Measurements from ENCODE around the gene RNF138.
A peak's percentile ranks its signal among the peaks of the same experiment; 100 is the strongest.
"Not testable (repeated sequence)": the region's sequence is repeated elsewhere in the genome, so short reads cannot be mapped to it uniquely, and the experiment has no call there.

Gene RNF138

DNA sequence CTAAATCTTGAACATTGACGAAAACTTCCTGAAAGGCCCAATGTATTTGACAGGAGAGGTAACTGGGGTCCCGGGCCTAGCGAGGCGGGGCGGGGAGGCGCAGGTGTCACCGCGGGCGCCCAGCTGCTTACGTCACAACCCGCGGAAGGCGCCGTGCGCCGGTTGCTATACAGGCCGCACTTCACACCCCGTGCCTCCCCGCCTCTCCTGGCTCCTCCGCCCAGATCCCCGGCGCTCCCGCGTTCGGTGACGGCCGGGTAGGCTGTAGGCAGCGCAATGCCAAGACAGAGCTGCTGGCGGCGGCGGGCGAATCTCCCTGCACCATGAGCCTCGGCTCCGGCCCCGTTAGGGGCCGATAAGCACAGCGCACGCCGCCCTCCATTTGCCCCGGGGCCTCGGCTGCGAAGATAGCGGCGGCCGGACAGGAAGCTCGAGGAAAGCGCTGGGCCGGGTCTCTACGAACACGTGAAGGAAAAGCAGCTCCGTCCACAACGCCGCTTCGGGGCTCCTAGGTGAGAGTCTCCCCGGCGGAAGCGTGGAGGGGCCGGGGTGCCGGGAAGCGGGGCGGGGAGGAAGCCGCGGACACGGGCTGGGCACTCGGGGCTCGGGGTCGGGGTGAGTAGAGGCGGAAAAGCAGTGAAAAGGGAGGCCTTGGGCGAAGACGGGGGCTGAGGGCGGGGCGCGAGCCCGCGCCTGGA, at the start of gene RNF138:
TSS of gene RNF138 (plus strand) at position 151 of the 698 bp plus-strand sequence. CDS start 903 bp downstream, outside the sequence.
- peak; percentile 83 for DNase-seq

GRCh38 chr18:32042337-32042736, 49.3 kb upstream of the RNF138 start:
- no peak for DNase-seq

- DNase-seq, result no peak
Observed at GRCh38 chr18:32048507-32049091, 43.1 kb upstream of the RNF138 start.

DNA sequence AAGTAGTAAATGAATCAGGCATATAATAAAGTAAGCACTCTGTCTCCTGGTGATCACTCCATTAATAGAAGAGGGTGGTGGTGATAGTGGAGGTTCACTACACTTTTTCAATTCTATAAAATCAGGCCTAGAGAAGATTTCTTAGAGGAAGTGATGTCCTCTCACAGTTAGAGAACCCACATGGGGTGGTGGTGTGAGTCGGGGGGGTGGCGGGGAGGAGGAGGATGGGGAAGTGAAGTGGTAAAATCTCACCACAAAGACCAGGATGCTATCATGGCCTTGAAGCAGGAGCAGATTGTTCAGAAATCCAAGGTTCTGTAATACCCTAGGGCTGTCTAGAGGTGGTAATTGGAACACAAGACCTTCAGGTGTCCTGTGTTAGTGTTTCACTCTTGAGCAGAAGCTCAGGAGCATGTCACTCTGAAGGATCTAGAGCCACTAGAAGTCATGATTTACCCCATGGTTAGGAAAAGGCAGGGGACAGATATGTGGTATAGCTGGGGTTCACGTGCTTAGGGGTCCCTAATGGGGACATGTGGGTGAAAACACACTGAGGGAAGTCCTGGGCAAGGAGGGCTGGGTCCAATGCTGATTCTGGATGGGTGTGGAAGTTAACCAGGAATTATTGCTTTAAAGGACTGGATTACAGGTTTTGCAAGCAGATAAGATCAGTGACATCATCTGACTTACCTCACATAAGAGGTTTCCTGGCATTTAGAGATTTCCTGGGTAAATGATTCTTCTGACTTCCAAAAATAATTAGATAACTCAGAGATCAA, 42.1 kb upstream of the RNF138 start:
- peak; percentile 13 for DNase-seq

- no peak for DNase-seq
Observed at GRCh38 chr18:32056613-32057358, 34.9 kb upstream of the RNF138 start.

GRCh38 chr18:32057624-32058165, 34.0 kb upstream of the RNF138 start:
- DNase-seq, result no peak

DNA sequence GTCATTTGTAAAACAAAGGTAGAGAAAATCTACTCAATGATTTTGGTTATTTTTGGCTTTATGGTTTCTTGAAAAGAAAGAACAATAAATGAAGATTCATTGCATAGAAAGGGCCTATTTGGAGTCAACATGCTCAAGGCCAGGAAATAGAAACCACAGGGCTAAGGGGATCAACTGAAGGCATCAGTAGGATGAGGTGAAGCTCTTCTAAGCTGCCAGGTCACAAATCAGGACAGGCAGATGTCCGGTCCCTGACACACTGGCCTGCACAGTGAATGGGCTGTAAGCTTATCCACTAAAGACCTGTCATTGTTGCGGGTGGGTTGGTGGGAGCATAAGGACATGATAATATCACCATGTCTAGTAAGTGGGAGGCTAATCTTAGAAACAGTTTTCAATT, 31.6 kb upstream of the RNF138 start:
- no peak for DNase-seq

DNA sequence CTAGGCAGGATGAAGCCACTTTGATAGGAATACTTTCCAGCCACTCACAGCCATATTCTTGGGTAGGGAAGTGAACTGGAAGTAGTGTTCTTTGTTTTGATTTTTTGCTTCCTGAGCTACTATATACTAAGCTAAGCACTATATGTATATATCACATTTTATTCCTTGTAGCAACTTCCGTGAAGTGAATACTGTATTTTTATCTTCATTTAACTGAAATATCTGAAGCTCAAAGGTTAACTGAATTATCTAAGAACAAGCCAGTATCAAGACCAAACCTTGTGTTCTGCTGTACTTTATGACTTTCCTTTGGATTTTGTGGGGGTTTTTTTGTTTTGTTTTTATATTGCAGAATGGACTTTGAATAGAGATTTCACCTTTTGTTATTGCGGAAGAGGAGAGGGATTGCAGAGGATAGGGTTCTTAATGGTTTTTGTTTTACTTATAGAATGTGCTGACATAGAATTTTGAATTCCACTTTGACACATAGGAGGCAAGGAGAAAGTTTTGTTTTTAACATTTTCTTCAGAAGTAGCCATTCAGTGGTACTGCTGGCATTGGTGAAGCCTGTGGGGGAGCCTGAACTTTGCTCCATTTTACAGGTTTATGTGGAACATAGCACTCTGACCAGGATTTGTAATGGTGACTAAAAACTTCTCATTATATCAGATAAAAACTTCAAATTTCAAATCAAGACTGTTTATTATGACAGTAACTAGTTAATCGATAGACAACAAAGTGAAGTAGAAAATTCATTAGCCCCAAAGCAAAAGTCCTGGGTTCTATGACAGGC, 24.1 kb upstream of the RNF138 start:
- no peak for DNase-seq

DNA sequence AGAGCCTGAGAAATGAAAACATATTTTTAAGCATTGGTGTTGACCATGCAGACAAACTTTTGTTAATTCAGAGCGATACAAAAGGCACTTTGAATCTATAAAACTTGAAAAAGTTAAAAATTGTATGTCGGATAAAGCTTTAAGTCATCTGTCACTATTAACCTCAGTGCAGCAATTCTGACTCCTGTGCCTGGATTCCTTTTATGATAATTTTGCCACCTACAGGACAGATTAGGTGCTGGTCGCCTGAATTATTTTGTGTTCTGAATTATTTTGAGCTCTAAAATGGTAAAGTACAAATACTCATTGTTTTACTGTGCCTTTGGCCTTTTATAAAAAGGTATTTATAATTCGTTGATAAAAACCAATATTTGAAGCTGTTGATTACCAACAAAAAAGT, 19.4 kb upstream of the RNF138 start:
- no peak for DNase-seq

DNA sequence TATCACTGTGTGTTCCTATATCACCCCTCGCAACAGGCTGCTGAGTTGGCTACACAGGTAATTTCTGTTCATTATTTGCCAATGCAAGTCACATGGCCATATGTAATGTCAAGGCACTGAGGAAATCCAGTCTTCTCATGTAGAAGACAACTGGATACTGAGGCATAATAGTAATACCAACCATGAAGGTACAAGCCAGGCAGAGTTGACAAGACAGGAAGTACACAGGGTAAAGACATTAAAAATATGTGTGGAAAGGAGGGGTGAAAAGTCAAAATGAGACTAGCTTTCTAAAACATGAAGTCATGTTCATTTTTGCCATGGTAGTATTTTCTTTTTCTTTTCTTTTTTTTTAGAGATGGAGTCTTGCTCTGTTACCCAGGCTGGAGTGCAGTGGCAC, 17.5 kb upstream of the RNF138 start:
- DNase-seq, result no peak

DNA sequence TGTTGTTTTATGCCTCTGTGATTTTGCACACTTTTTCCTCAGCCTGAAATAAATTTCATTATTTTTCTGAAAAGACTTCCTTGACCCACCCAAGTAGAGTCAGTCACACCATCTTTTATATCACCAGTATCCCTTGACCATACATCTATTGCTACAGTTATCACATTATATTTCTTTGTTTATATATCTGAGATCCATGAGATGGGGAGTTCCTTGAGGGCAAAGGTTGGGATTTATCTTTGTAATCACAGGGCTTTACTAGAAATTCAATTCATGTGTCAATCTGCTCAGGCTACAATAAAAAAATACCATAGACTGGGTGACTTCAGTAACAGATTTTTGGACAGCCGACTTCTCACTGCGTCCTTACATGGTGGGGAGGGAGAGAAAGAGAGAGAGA, 12.8 kb upstream of the RNF138 start:
- DNase-seq, result no peak

GRCh38 chr18:32081881-32082280, 9.8 kb upstream of the RNF138 start:
- DNase-seq, result no peak

DNA sequence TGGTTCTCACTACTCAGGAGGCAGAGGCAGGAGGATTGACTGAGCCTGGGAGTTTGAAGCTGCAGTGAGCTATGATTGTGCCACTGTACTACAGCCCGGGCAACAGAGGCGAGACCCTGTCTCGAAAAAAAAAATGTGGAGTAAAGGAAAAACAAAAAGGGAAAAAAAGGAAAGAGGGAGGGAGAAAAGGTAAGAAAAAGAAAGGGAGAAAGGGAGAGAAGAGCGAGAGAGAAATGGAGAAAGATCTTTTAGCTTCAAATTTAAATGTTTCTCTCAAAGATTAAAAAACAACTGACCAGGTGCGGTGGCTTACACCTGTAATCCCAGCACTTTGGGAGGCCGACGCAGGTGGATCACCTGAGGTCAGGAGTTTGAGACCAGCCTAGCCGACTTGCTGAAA, 7.9 kb upstream of the RNF138 start:
- DNase-seq, result no peak

DNA sequence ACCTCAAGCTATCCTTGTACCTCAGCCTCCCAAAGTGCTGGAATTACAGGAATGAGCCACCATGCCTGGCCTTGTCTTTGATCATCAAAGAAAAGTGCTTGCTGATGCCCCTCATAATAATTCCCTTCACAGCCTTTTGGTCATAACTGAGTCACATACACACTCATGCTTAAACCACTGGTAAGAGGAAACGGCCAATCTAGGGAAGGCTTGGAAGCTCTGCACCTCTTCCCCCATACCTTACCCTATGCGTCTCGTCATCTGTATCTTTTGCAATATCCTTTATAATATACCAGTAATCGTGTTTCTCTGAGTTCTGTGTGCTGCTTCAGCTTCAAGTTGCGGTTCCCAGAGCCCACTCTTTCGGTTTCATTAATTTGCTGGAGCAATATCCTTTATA, 4.8 kb upstream of the RNF138 start:
- DNase-seq, result no peak

DNA sequence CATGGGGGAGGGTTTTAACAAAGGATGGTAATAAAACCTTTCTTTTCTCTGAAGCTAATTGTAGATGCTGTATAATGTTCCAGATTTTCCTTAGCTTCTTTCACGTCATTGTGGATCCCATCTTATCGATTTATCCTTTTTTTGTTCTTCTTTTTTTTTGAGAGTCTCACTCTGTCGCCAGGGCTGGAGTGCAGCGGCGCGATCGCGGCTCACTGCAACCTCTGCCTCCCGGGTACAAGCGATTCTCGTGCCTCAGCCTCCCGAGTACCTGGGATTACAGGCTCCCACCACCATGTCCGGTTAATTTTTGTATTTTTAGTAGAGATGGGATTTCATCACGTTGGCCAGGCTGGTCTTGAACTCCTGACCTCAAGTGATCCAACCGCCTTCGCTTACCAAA, 843 bp upstream of the RNF138 start:
- not testable (repeated sequence) for DNase-seq

DNA sequence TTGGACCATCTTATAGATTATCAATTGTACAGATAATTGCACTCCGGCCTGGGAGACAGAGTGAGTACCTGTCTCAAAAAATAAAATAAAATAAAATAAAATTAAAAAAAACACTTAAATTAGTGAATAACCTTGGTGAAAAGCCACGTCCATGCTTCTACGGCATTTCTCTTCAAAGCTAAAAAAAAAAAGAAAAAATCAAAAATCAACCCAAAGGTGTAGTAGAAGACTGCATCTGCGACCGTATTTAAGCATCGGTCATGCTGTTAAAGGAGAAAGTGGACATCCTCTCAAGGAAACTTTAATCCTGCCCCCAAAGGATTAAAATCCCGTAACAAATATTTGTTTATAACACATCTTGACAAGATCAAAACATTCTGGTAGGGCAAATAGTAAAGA, 350 bp upstream of the RNF138 start:
- DNase-seq, result no peak

DNA sequence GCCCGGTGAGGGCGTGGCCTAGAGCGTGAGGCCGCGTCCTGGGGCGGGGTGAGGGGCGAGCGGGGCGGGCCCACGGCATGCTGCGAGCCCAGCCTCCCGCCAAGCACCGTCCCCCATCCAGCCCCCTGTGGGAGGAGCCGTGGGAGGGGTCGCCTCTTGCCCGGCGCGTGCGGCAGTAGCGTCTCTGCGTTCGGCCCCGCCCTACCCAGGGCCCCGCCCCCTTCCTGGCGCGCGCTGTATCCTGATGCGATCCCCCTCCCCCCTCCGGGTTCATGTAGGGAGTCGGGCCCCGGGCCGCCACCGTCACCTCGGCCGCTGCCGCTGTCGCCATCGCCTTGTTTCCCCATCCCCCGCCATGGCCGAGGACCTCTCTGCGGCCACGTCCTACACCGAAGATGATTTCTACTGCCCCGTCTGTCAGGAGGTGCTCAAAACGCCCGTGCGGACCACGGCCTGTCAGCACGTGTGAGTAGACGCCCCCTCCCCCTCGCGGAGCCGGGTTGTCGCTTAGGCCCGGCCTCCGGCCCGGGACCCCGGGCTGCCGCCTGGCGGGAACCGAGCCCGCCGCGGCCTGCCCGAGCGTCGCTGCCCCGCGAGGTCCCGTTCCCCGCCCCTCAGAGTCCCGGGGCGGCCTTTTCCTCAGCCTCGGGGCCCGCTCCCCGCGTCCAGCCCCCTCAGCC, 888 bp downstream of the RNF138 start:
- peak; percentile 98 for DNase-seq

DNA sequence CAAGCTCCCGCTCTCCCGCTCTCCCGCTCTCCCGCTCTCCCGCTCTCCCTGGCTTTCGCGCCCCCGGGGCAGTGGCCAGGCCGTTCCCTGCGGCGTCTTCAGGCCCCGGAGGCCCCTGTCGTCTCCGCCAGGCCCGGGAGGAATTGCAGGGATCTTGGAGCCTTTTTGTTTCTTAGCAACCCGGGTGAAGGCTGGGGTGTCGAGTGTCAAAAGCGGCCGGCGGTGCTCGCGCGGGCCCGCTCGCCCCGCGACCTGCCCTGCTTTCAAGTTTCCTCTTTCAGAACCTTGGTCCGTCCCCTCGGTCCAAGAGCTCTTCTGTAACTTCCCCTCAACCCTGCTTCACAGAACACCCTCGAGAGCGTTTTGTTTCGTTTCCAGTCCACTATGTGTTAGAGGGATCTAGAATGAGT, 1.4 kb downstream of the RNF138 start:
- DNase-seq, result peak; percentile 30

DNA sequence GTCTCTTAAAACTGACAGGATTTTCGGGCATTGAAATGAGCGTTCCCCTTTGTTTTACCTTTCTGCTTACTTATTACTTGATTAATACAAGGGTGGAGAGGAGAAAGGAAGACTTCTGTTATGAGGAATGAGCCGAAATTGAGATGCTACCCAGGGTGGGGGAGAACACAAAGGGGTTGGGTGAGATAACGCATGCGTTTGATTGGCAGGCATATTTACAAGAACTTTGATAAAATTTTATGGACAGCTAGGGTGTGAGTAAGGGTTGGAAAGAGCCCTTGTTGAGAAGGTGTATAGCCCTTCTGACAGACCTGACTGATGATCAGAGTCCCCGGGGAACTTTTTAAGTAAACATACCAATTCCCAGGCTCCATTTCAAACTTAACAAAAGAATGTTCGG, 1.8 kb downstream of the RNF138 start:
- no peak for DNase-seq

- no peak for DNase-seq
Observed at GRCh38 chr18:32095192-32095899, 3.7 kb downstream of the RNF138 start.

- DNase-seq, result no peak
Observed at GRCh38 chr18:32095900-32096229, 4.2 kb downstream of the RNF138 start.

Measured in NK-92 treated with Interleukin-12 subunit alpha and Interleukin-12 subunit beta, amount 100 ng/mL, for 24 hours (cell line).